Measurements from ENCODE around the gene PRKG1.
"Not testable (repeated sequence)": the region's sequence is repeated elsewhere in the genome, so short reads cannot be mapped to it uniquely, and the experiment has no call there.

Gene PRKG1

GRCh38 chr10:52032681-52033629 is 958.7 kb downstream of the PRKG1 start:
- Histone ChIP-seq H3K36me3 (ENCODE audit: control insufficient read depth, insufficient read depth, low read length) (no peaks in the 10 kb centered on the region), H3K4me3 (ENCODE audit: low read length) (no peak overlapping the region), H3K27me3 (ENCODE audit: control insufficient read depth, insufficient read depth, low read length) (no peaks in the 10 kb centered on the region), H3K9ac (ENCODE audit: low read length) (no peak overlapping the region), H3K4me1 (ENCODE audit: control insufficient read depth, insufficient read depth, low read length) (no peaks in the 10 kb centered on the region), H3K27ac (ENCODE audit: low read depth, low read length) (no peak overlapping the region)

- H3K36me3 ChIP-seq (ENCODE audit: control insufficient read depth, insufficient read depth, low read length); H3K4me3 ChIP-seq (ENCODE audit: low read length); H3K27me3 ChIP-seq (ENCODE audit: control insufficient read depth, insufficient read depth, low read length); H3K4me1 ChIP-seq (ENCODE audit: control insufficient read depth, insufficient read depth, low read length); H3K27ac ChIP-seq (ENCODE audit: low read depth, low read length); H3K9ac ChIP-seq (ENCODE audit: low read length): not testable (repeated sequence)
Measured at GRCh38 chr10:52039002-52039793, 964.9 kb downstream of the PRKG1 start.

- H3K27ac ChIP-seq (ENCODE audit: low read depth, low read length) = no peak overlapping the region
- no peaks in the 10 kb centered on the region for H3K27me3 ChIP-seq (ENCODE audit: control insufficient read depth, insufficient read depth, low read length)
- H3K4me3 ChIP-seq (ENCODE audit: low read length) = no peak overlapping the region
- no peaks in the 10 kb centered on the region for H3K36me3 ChIP-seq (ENCODE audit: control insufficient read depth, insufficient read depth, low read length)
- H3K4me1 ChIP-seq (ENCODE audit: control insufficient read depth, insufficient read depth, low read length) = no peaks in the 10 kb centered on the region
- no peak overlapping the region for H3K9ac ChIP-seq (ENCODE audit: low read length)
Measured at GRCh38 chr10:52040486-52040885, 966.2 kb downstream of the PRKG1 start.

GRCh38 chr10:52043811-52044210 is 969.5 kb downstream of the PRKG1 start:
- Histone ChIP-seq H3K36me3 (ENCODE audit: control insufficient read depth, insufficient read depth, low read length) (no peaks in the 10 kb centered on the region), H3K9ac (ENCODE audit: low read length) (no peak overlapping the region), H3K4me3 (ENCODE audit: low read length) (no peak overlapping the region), H3K4me1 (ENCODE audit: control insufficient read depth, insufficient read depth, low read length) (no peaks in the 10 kb centered on the region), H3K27me3 (ENCODE audit: control insufficient read depth, insufficient read depth, low read length) (no peaks in the 10 kb centered on the region), H3K27ac (ENCODE audit: low read depth, low read length) (no peak overlapping the region)

GRCh38 chr10:52048051-52048450 is 973.8 kb downstream of the PRKG1 start:
- Histone ChIP-seq H3K27ac (ENCODE audit: low read depth, low read length) (no peak overlapping the region), H3K4me1 (ENCODE audit: control insufficient read depth, insufficient read depth, low read length) (no peaks in the 10 kb centered on the region), H3K4me3 (ENCODE audit: low read length) (no peak overlapping the region), H3K36me3 (ENCODE audit: control insufficient read depth, insufficient read depth, low read length) (no peaks in the 10 kb centered on the region), H3K9ac (ENCODE audit: low read length) (no peak overlapping the region), H3K27me3 (ENCODE audit: control insufficient read depth, insufficient read depth, low read length) (no peaks in the 10 kb centered on the region)

- no peaks in the 10 kb centered on the region for H3K27me3 ChIP-seq (ENCODE audit: control insufficient read depth, insufficient read depth, low read length)
- no peak overlapping the region for H3K27ac ChIP-seq (ENCODE audit: low read depth, low read length)
- H3K4me1 ChIP-seq (ENCODE audit: control insufficient read depth, insufficient read depth, low read length) = no peaks in the 10 kb centered on the region
- no peak overlapping the region for H3K9ac ChIP-seq (ENCODE audit: low read length)
- no peak overlapping the region for H3K4me3 ChIP-seq (ENCODE audit: low read length)
- H3K36me3 ChIP-seq (ENCODE audit: control insufficient read depth, insufficient read depth, low read length) = no peaks in the 10 kb centered on the region
Measured at GRCh38 chr10:52050429-52051047, 976.3 kb downstream of the PRKG1 start.

GRCh38 chr10:52053497-52053896 is 979.2 kb downstream of the PRKG1 start:
- H3K9ac ChIP-seq (ENCODE audit: low read length) = no peak overlapping the region
- H3K4me3 ChIP-seq (ENCODE audit: low read length) = no peak overlapping the region
- no peak overlapping the region for H3K27ac ChIP-seq (ENCODE audit: low read depth, low read length)
- no peaks in the 10 kb centered on the region for H3K27me3 ChIP-seq (ENCODE audit: control insufficient read depth, insufficient read depth, low read length)
- H3K36me3 ChIP-seq (ENCODE audit: control insufficient read depth, insufficient read depth, low read length) = no peaks in the 10 kb centered on the region
- H3K4me1 ChIP-seq (ENCODE audit: control insufficient read depth, insufficient read depth, low read length) = no peaks in the 10 kb centered on the region

- Histone ChIP-seq H3K4me3 (ENCODE audit: low read length) (no peak overlapping the region), H3K27ac (ENCODE audit: low read depth, low read length) (no peak overlapping the region), H3K4me1 (ENCODE audit: control insufficient read depth, insufficient read depth, low read length) (no peaks in the 10 kb centered on the region), H3K36me3 (ENCODE audit: control insufficient read depth, insufficient read depth, low read length) (no peaks in the 10 kb centered on the region), H3K27me3 (ENCODE audit: control insufficient read depth, insufficient read depth, low read length) (no peaks in the 10 kb centered on the region), H3K9ac (ENCODE audit: low read length) (no peak overlapping the region)
Measured at GRCh38 chr10:52056291-52056690, 982.0 kb downstream of the PRKG1 start.

- Histone ChIP-seq H3K36me3 (ENCODE audit: control insufficient read depth, insufficient read depth, low read length) (no peaks in the 10 kb centered on the region), H3K27me3 (ENCODE audit: control insufficient read depth, insufficient read depth, low read length) (no peaks in the 10 kb centered on the region), H3K4me1 (ENCODE audit: control insufficient read depth, insufficient read depth, low read length) (no peaks in the 10 kb centered on the region), H3K9ac (ENCODE audit: low read length) (no peak overlapping the region), H3K27ac (ENCODE audit: low read depth, low read length) (no peak overlapping the region), H3K4me3 (ENCODE audit: low read length) (no peak overlapping the region)
Measured at GRCh38 chr10:52059089-52059488, 984.8 kb downstream of the PRKG1 start.

- Histone ChIP-seq H3K36me3 (ENCODE audit: control insufficient read depth, insufficient read depth, low read length) (no peaks in the 10 kb centered on the region), H3K27ac (ENCODE audit: low read depth, low read length) (no peak overlapping the region), H3K4me1 (ENCODE audit: control insufficient read depth, insufficient read depth, low read length) (no peaks in the 10 kb centered on the region)
Measured at GRCh38 chr10:52063159-52063558, 988.9 kb downstream of the PRKG1 start.

GRCh38 chr10:52064084-52064845 is 990.0 kb downstream of the PRKG1 start:
- no peaks in the 10 kb centered on the region for H3K4me1 ChIP-seq (ENCODE audit: control insufficient read depth, insufficient read depth, low read length)
- no peak overlapping the region for H3K27ac ChIP-seq (ENCODE audit: low read depth, low read length)
- H3K9ac ChIP-seq (ENCODE audit: low read length) = no peak overlapping the region

More at GRCh38 chr10:52063159-52063558, 988.9 kb downstream of the PRKG1 start:
- Histone ChIP-seq H3K27me3 (ENCODE audit: control insufficient read depth, insufficient read depth, low read length) (no peaks in the 10 kb centered on the region), H3K4me3 (ENCODE audit: low read length) (no peak overlapping the region), H3K9ac (ENCODE audit: low read length) (no peak overlapping the region)

GRCh38 chr10:52066383-52066782 is 992.1 kb downstream of the PRKG1 start:
- H3K4me1 ChIP-seq (ENCODE audit: control insufficient read depth, insufficient read depth, low read length) = no peaks in the 10 kb centered on the region
- no peak overlapping the region for H3K4me3 ChIP-seq (ENCODE audit: low read length)
- H3K9ac ChIP-seq (ENCODE audit: low read length) = no peak overlapping the region
- H3K27ac ChIP-seq (ENCODE audit: low read depth, low read length) = no peak overlapping the region
- no peaks in the 10 kb centered on the region for H3K27me3 ChIP-seq (ENCODE audit: control insufficient read depth, insufficient read depth, low read length)
- no peaks in the 10 kb centered on the region for H3K36me3 ChIP-seq (ENCODE audit: control insufficient read depth, insufficient read depth, low read length)

More at GRCh38 chr10:52064084-52064845, 990.0 kb downstream of the PRKG1 start:
- Histone ChIP-seq H3K4me3 (ENCODE audit: low read length) (no peak overlapping the region), H3K27me3 (ENCODE audit: control insufficient read depth, insufficient read depth, low read length) (no peaks in the 10 kb centered on the region), H3K36me3 (ENCODE audit: control insufficient read depth, insufficient read depth, low read length) (no peaks in the 10 kb centered on the region)

All from rectal smooth muscle tissue (tissue), 1 donor.